WTC11 (cell line): ENCODE results near the gene UNCX. TPM values are rescaled to one million over a fixed set of nuclear protein-coding genes. Genes with fewer than 3 reads are reported as not detected.
A peak's percentile ranks its signal among the peaks of the same experiment; 100 is the strongest.

Experiments
- ATAC-seq: fragments of 200-7000 bp; cut with Tn5 transposase; 2 replicates; pipeline ENCODE4 v1.10.0; 2021; ENCODE audit warnings: mild to moderate bottlenecking, moderate library complexity
- CTCF ChIA-PET: fragments of 300-600 bp; sonication (Branson Sonifier 250); formaldehyde crosslinking; loops from one replicate; lab custom pipeline; 2021; ENCODE audit warnings: antibody characterized with exemption; lab: Charles Lee
- POLR2A ChIA-PET: fragments of 350-600 bp; sonication (Branson Sonifier 250); formaldehyde crosslinking; loops from one replicate; lab custom pipeline; 2021; ENCODE audit warnings: antibody characterized with exemption; lab: Charles Lee
- DNase-seq: peaks from one replicate; pipeline ENCODE4 v3.0.0; 2021; ENCODE audit warnings: low spot score
- H3K27ac Mint-ChIP-seq: 2 replicates; pipeline ENCODE4 v1.8.0; 2021; ENCODE audit warnings: mixed read lengths
- H3K27me3 Mint-ChIP-seq: 2 replicates; pipeline ENCODE4 v1.8.0; 2021; ENCODE audit warnings: low read depth, mild to moderate bottlenecking, moderate library complexity, mixed read lengths
- H3K36me3 Mint-ChIP-seq: 2 replicates; pipeline ENCODE4 v1.8.0; 2021; ENCODE audit warnings: mixed read lengths
- H3K4me1 Mint-ChIP-seq: 2 replicates; pipeline ENCODE4 v1.8.0; 2022; ENCODE audit warnings: mixed read lengths
- H3K4me3 Mint-ChIP-seq: 2 replicates; pipeline ENCODE4 v1.8.0; 2021; ENCODE audit warnings: mild to moderate bottlenecking, moderate library complexity, mixed read lengths
- H3K9me3 Mint-ChIP-seq: 2 replicates; pipeline ENCODE4 v1.8.0; 2021; ENCODE audit warnings: mixed read lengths
- ATF2 ChIP-seq: sonication (generic); formaldehyde crosslinking; IDR thresholded peaks from 2 replicates; pipeline ENCODE4 v1.8.1; 2022; ENCODE audit warnings: low read depth, missing genetic modification reagents, borderline replicate concordance
- ATF3 ChIP-seq: sonication (generic); formaldehyde crosslinking; conservative IDR thresholded peaks from 2 replicates; pipeline ENCODE4 v1.8.1; 2022; ENCODE audit warnings: mild to moderate bottlenecking, missing genetic modification reagents
- CBFB ChIP-seq: sonication (generic); formaldehyde crosslinking; IDR thresholded peaks from 2 replicates; pipeline ENCODE4 v1.8.1; 2022; ENCODE audit warnings: mild to moderate bottlenecking, low read depth, missing genetic modification reagents
- ELF4 ChIP-seq: sonication (generic); formaldehyde crosslinking; IDR thresholded peaks from 2 replicates; pipeline ENCODE4 v1.8.1; 2022; ENCODE audit warnings: low read depth, mild to moderate bottlenecking, moderate library complexity, missing genetic modification reagents
- ERG ChIP-seq: fragments of 250-450 bp; sonication (Bioruptor Pico); IDR thresholded peaks from 2 replicates; pipeline ENCODE4 v1.8.0; 2021; ENCODE audit warnings: mild to moderate bottlenecking
- FOXP1 ChIP-seq: sonication (generic); formaldehyde crosslinking; IDR thresholded peaks from 2 replicates; pipeline ENCODE4 v1.8.0; 2022; ENCODE audit warnings: missing genetic modification reagents, mild to moderate bottlenecking, moderate library complexity, borderline replicate concordance
- FOXP4 ChIP-seq: sonication (generic); formaldehyde crosslinking; IDR thresholded peaks from 2 replicates; pipeline ENCODE4 v1.8.0; 2022; ENCODE audit warnings: mild to moderate bottlenecking, missing genetic modification reagents
- PREB ChIP-seq: sonication (generic); formaldehyde crosslinking; IDR thresholded peaks from 2 replicates; pipeline ENCODE4 v1.8.1; 2022; ENCODE audit warnings: mild to moderate bottlenecking, missing genetic modification reagents, moderate library complexity, borderline replicate concordance
- SP1 ChIP-seq: sonication (generic); formaldehyde crosslinking; conservative IDR thresholded peaks from 2 replicates; pipeline ENCODE4 v1.8.1; 2022; ENCODE audit warnings: missing genetic modification reagents
- TEAD1 ChIP-seq: sonication (generic); formaldehyde crosslinking; IDR thresholded peaks from 2 replicates; pipeline ENCODE4 v1.8.0; 2022; ENCODE audit warnings: mild to moderate bottlenecking, missing genetic modification reagents
- TP53 ChIP-seq: sonication (generic); formaldehyde crosslinking; IDR thresholded peaks from 2 replicates; pipeline ENCODE4 v1.8.1; 2023; ENCODE audit warnings: mild to moderate bottlenecking, missing genetic modification reagents
- USF1 ChIP-seq: sonication (generic); formaldehyde crosslinking; IDR thresholded peaks from 2 replicates; pipeline ENCODE4 v1.8.0; 2022; ENCODE audit warnings: mild to moderate bottlenecking, missing genetic modification reagents
- ZNF281 ChIP-seq: sonication (generic); formaldehyde crosslinking; IDR thresholded peaks from 2 replicates; pipeline ENCODE4 v1.8.0; 2023; ENCODE audit warnings: mild to moderate bottlenecking, missing genetic modification reagents
- ZNF396 ChIP-seq: fragments of 250-450 bp; sonication (Bioruptor Pico); IDR thresholded peaks from 2 replicates; pipeline ENCODE4 v1.8.0; 2021; ENCODE audit warnings: mild to moderate bottlenecking, moderate library complexity, borderline replicate concordance
- ZNF416 ChIP-seq: fragments of 250-450 bp; sonication (Bioruptor Pico); IDR thresholded peaks from 2 replicates; pipeline ENCODE4 v1.9.0; 2021; ENCODE audit warnings: mild to moderate bottlenecking, inconsistent platforms
- total RNA-seq: library from RNA; stranded (reverse); gene quantifications from 3 replicates; pipeline ENCODE4 v1.2.3, GENCODE V29; 2021

The UNCX gene
- total RNA-seq, 1 experiment from 2014 or later = not detected

- no peak for TF ChIP-seq ATF3 (CRISPR knock-in tag)
- no peak for TF ChIP-seq FOXP1 (CRISPR knock-in tag)
- no peak for TF ChIP-seq SP1
- no peak for TF ChIP-seq PREB (CRISPR knock-in tag)
- no peak for TF ChIP-seq ZNF281
- no peak for TF ChIP-seq FOXP4 (CRISPR knock-in tag)
- TF ChIP-seq CBFB (CRISPR knock-in tag) = no peak
- TF ChIP-seq TEAD1 = no peak
- no peak for TF ChIP-seq ZNF416 (CRISPR knock-in tag)
- no peak for TF ChIP-seq TP53 (CRISPR knock-in tag)
- no peak for TF ChIP-seq ELF4 (CRISPR knock-in tag)
- TF ChIP-seq ZNF396 (CRISPR knock-in tag) = no peak
- TF ChIP-seq ATF2 (CRISPR knock-in tag) = no peak
- no peak for TF ChIP-seq ERG (CRISPR knock-in tag)
Observed at GRCh38 chr7:1230411-1231213, 2.1 kb upstream of the UNCX start (continued).

- ATAC-seq (peak; percentile 12), DNase-seq (peak; percentile 54)
- Mint-ChIP-seq H3K4me1 (peaks cover 50% of the 10 kb centered on the region), H3K36me3 (no peaks in the 10 kb centered on the region), H3K27me3 (peaks cover 84% of the 10 kb centered on the region), H3K4me3 (peak overlapping the region; percentile 44), H3K9me3 (no peaks in the 10 kb centered on the region), H3K27ac (no peak overlapping the region)
- CTCF ChIA-PET = interaction anchor here (0.8 to 1.4 kb wide), 4 partner anchors 8 to 200 kb away, joined by 3 to 6 read pairs (median 4); no protein-coding TSS in a partner anchor
- POLR2A ChIA-PET = no interaction called here
- TF ChIP-seq USF1 (CRISPR knock-in tag) (peak; percentile 23; the same call in 1 of the 2 replicates), TEAD1 (no peak)
Observed at GRCh38 chr7:1231214-1232102, 1.2 kb upstream of the UNCX start.
